Measurements from ENCODE around the gene ASCL2. TPM values are rescaled to one million over a fixed set of nuclear protein-coding genes. Genes with fewer than 3 reads are reported as not detected.

The ASCL2 gene
- total and polyA plus RNA-seq, 2 of the 4 experiments (the other 2 are of a cell fraction), result not detected

GRCh38 chr11:2272946-2273280 is 2.5 kb upstream of the ASCL2 start:
- H3K27ac ChIP-seq (ENCODE audit: insufficient read depth, low read length), result no peak overlapping the region
- no peak overlapping the region for H4K91ac ChIP-seq (ENCODE audit: insufficient read depth, low read depth, low read length)
- no peak overlapping the region for H3K9ac ChIP-seq (ENCODE audit: low read depth, low read length)
- no peak for TF ChIP-seq ELK1 (IDR thresholded peaks at IDR 0.05; ENCODE audit: borderline replicate concordance, low read depth, low read length)
- TF ChIP-seq CTCF (conservative IDR thresholded peaks at IDR 0.05; ENCODE audit: low read depth, low read length), result no peak
- TF ChIP-seq CEBPB (IDR thresholded peaks at IDR 0.05; ENCODE audit: low read depth, low read length), result no peak
- no peak for TF ChIP-seq BHLHE40 (IDR thresholded peaks at IDR 0.05; ENCODE audit: low read depth, low read length)
- TF ChIP-seq MAZ (IDR thresholded peaks at IDR 0.05; ENCODE audit: borderline replicate concordance, low read depth, low read length), result no peak
- no peak for TF ChIP-seq RAD21 (IDR thresholded peaks at IDR 0.05; ENCODE audit: low read length)
- TF ChIP-seq FOS (IDR thresholded peaks at IDR 0.05; ENCODE audit: low read depth, low read length), result no peak
- no peak for TF ChIP-seq RCOR1 (IDR thresholded peaks at IDR 0.05; ENCODE audit: insufficient replicate concordance, low read length)
- no peak for TF ChIP-seq SMC3 (IDR thresholded peaks at IDR 0.05; ENCODE audit: low read depth, low read length)
- TF ChIP-seq RFX5 (IDR thresholded peaks at IDR 0.05; ENCODE audit: low read depth, low read length), result no peak
- no peak for TF ChIP-seq CHD1 (IDR thresholded peaks at IDR 0.05; ENCODE audit: low read depth, low read length)
- no peak for TF ChIP-seq USF2 (IDR thresholded peaks at IDR 0.05; ENCODE audit: low read depth, low read length)
- TF ChIP-seq POLR2A (IDR thresholded peaks at IDR 0.05; ENCODE audit: low read depth, low read length), result no peak
- TF ChIP-seq NFE2L2 (IDR thresholded peaks at IDR 0.05; ENCODE audit: low read depth, low read length), result no peak
- no peak for TF ChIP-seq MXI1 (IDR thresholded peaks at IDR 0.05; ENCODE audit: borderline replicate concordance, low read depth, low read length)
- no peak for TF ChIP-seq MAFK (IDR thresholded peaks at IDR 0.05; ENCODE audit: low read depth, low read length)
- dilution Hi-C loops (cut with HindIII; ENCODE audit: low sequenced_read_pairs, unreplicated experiment), result no loop called here
- no peak overlapping the region for H4K5ac ChIP-seq (ENCODE audit: low read depth, low read length)
- BruUV-seq (replicated peaks), result no TSS peak
- peaks cover 86% of the 10 kb centered on the region for H3K27me3 ChIP-seq (ENCODE audit: control insufficient read depth, insufficient read depth, low read length)
- no peak overlapping the region for H2BK20ac ChIP-seq (ENCODE audit: low read depth, low read length)
- no peak overlapping the region for H3K56ac ChIP-seq (ENCODE audit: extremely low read depth, insufficient read depth, low read length)
- intact Hi-C loops (cut with micrococcal nuclease), result no loop called here
- WGBS, 2 experiments (ENCODE audit: extremely low coverage in 2 of 2, insufficient read length in 1 of 2), result 70% methylated on average over 4 of the region's 7 CpGs; no CpG with 5 or more reads in 1 of the 2 experiments
- H3K9me1 ChIP-seq (ENCODE audit: insufficient read depth, low read length), result no peaks in the 10 kb centered on the region
- H4K20me1 ChIP-seq (ENCODE audit: insufficient read depth, low read length), result no peaks in the 10 kb centered on the region
- in situ Hi-C loops (cut with MboI; ENCODE audit: low sequenced_read_pairs), result no loop called here
- no peaks in the 10 kb centered on the region for H3K79me1 ChIP-seq (ENCODE audit: low read depth in 1 of 2, low read length in 2 of 2)
- no peak overlapping the region for H2BK120ac ChIP-seq (ENCODE audit: low read depth, low read length)
- H3K18ac ChIP-seq (ENCODE audit: low read depth, low read length), result no peak overlapping the region
- no peak overlapping the region for H3K4me2 ChIP-seq (ENCODE audit: low read depth, low read length)
- H2AFZ ChIP-seq (replicated peaks; ENCODE audit: low read length, poor library complexity), result no peak overlapping the region
- no peak overlapping the region for H3K4ac ChIP-seq (ENCODE audit: low read depth, low read length)
- no peak overlapping the region for H2AK9ac ChIP-seq (replicated peaks; ENCODE audit: low read depth, low read length, poor library complexity)
- no peak overlapping the region for H4K8ac ChIP-seq (ENCODE audit: low read depth in 2 of 2, low read length in 2 of 2)
- H3K9me3 ChIP-seq (ENCODE audit: control insufficient read depth, insufficient read depth, low read length), result no peaks in the 10 kb centered on the region
- no peak for DNase-seq
- no peak overlapping the region for H2BK5ac ChIP-seq (ENCODE audit: low read depth, low read length, poor library complexity, severe bottlenecking)
- POLR2A ChIA-PET (ENCODE audit: unreplicated experiment), result no interaction called here
- no peak for ATAC-seq (ENCODE audit: low read depth)
- H3K14ac ChIP-seq (replicated peaks; ENCODE audit: low read depth, low read length), result no peak overlapping the region
- H3K23ac ChIP-seq (ENCODE audit: low read depth, low read length), result no peak overlapping the region
- H3K36me3 ChIP-seq (ENCODE audit: control insufficient read depth, insufficient read depth, low read length), result no peaks in the 10 kb centered on the region
- H2BK15ac ChIP-seq (ENCODE audit: low read depth, low read length), result no peak overlapping the region
- CTCF ChIA-PET, result no interaction called here
- H3K4me3 ChIP-seq (ENCODE audit: insufficient read depth, low read depth, low read length), result no peak overlapping the region
- no peak overlapping the region for H2AK5ac ChIP-seq (ENCODE audit: low read depth, low read length)
- no peaks in the 10 kb centered on the region for H3K4me1 ChIP-seq (ENCODE audit: control insufficient read depth, insufficient read depth, low read length)

All from IMR-90 (cell line).